Common myeloid progenitor, CD34-positive (primary cell): Measurements from ENCODE around the gene PCSK5.
A peak's percentile ranks its signal among the peaks of the same experiment; 100 is the strongest.

Experiments used
- CTCF ChIA-PET: fragments of 350-600 bp; sonication (Branson Sonifier 250); formaldehyde crosslinking; loops from one replicate; lab custom pipeline; 2021; ENCODE audit warnings: antibody characterized with exemption; lab: Charles Lee
- POLR2A ChIA-PET: fragments of 350-600 bp; sonication (Branson Sonifier 250); formaldehyde crosslinking; loops from one replicate; lab custom pipeline; 2021; ENCODE audit warnings: antibody characterized with exemption; lab: Charles Lee
- DNase-seq, 3 donors: peaks; one replicate each; pipeline versions ENCODE4 v3.0.0 to v3.0.0-alpha.2; 2013
- H3K27ac ChIP-seq, 2 experiments: 1 replicate in 1 of 2; 2 replicates in 1 of 2; pipeline ENCODE4 v1.7.0; 2013; ENCODE audit warnings: inconsistent platforms in 2 of 2, low read length in 2 of 2, mild to moderate bottlenecking in 2 of 2, low read depth in 1 of 2, moderate library complexity in 1 of 2; ENCODE audit not compliant: severe bottlenecking in 2 of 2, insufficient read depth in 1 of 2, poor library complexity in 1 of 2
- H3K27me3 ChIP-seq, 5 experiments: replicated peaks in 2 of 5; 1 replicate in 3 of 5; 2 replicates in 2 of 5; pipeline versions ENCODE4 v1.6.1 to v1.7.0; 2013; ENCODE audit warnings: low read length in 4 of 5, mild to moderate bottlenecking in 2 of 5, moderate library complexity in 2 of 5, inconsistent platforms in 1 of 5; ENCODE audit not compliant: insufficient read depth in 5 of 5, control insufficient read depth in 4 of 5
- H3K36me3 ChIP-seq, 4 experiments: 1 replicate in 2 of 4; 2 replicates in 2 of 4; pipeline versions ENCODE4 v1.6.1 to v1.7.0; 2013; ENCODE audit warnings: low read length in 3 of 4, control low read depth in 1 of 4, mild to moderate bottlenecking in 1 of 4; ENCODE audit not compliant: control insufficient read depth in 4 of 4, insufficient read depth in 4 of 4
- H3K4me1 ChIP-seq, 4 experiments: 1 replicate in 3 of 4; 2 replicates in 1 of 4; pipeline versions ENCODE4 v1.6.1 to v1.7.1; 2013; ENCODE audit warnings: low read length in 3 of 4, mild to moderate bottlenecking in 3 of 4, control low read depth in 1 of 4, inconsistent platforms in 1 of 4, moderate library complexity in 1 of 4; ENCODE audit not compliant: control insufficient read depth in 4 of 4, insufficient read depth in 4 of 4; ENCODE audit errors: control extremely low read depth in 1 of 4
- H3K4me3 ChIP-seq, 7 experiments: 1 replicate in 4 of 7; 2 replicates in 3 of 7; pipeline versions ENCODE4 v1.5.1 to v1.7.0; 2013; ENCODE audit warnings: mild to moderate bottlenecking in 7 of 7, low read length in 6 of 7, moderate library complexity in 6 of 7, inconsistent platforms in 2 of 7, low read depth in 2 of 7, control low read depth in 1 of 7; ENCODE audit not compliant: insufficient read depth in 4 of 7, control insufficient read depth in 1 of 7; ENCODE audit errors: extremely low read depth in 1 of 7
- H3K9me3 ChIP-seq, 5 experiments: 1 replicate in 4 of 5; 2 replicates in 1 of 5; pipeline versions ENCODE4 v1.6.1 to v1.7.1; 2013; ENCODE audit warnings: low read length in 4 of 5, mild to moderate bottlenecking in 2 of 5, inconsistent platforms in 1 of 5, low read depth in 1 of 5, moderate library complexity in 1 of 5; ENCODE audit not compliant: control insufficient read depth in 4 of 5, insufficient read depth in 2 of 5; ENCODE audit errors: control extremely low read depth in 1 of 5
- WGBS: methylation state at CpG from one replicate; pipeline ENCODE4 v1.1.5; 2013; ENCODE audit not compliant: insufficient coverage; 5-methylcytosine and 5-hydroxymethylcytosine counted together

The PCSK5 gene

GRCh38 chr9:75964427-75964826 is 74.0 kb downstream of the PCSK5 start:
- Histone ChIP-seq H3K27ac (no peak overlapping the region), H3K36me3 (no peaks in the 10 kb centered on the region), H3K4me3 (no peak overlapping the region), H3K9me3 (no peaks in the 10 kb centered on the region), H3K4me1 (no peaks in the 10 kb centered on the region), H3K27me3 (no peaks in the 10 kb centered on the region)
- ChIA-PET POLR2A (no interaction called here), CTCF (interaction anchor here (1.3 kb wide), 1 partner anchor 16 kb away, joined by 3 read pairs; no protein-coding TSS in a partner anchor)
- WGBS = 100% methylated on average over 1 of the region's 4 CpGs
- no peak for DNase-seq

- POLR2A ChIA-PET = no interaction called here
- H3K4me1 ChIP-seq = no peaks in the 10 kb centered on the region
- 100% methylated on average over 4 of the region's 4 CpGs for WGBS
- DNase-seq = no peak
- H3K27ac ChIP-seq = no peak overlapping the region
- no peaks in the 10 kb centered on the region for H3K27me3 ChIP-seq
- no peaks in the 10 kb centered on the region for H3K9me3 ChIP-seq
- CTCF ChIA-PET = no interaction called here
- no peak overlapping the region for H3K4me3 ChIP-seq
- H3K36me3 ChIP-seq = no peaks in the 10 kb centered on the region
Observed at GRCh38 chr9:75965231-75965630, 74.8 kb downstream of the PCSK5 start.

- DNase-seq = no peak
- Histone ChIP-seq H3K9me3 (no peaks in the 10 kb centered on the region), H3K4me1 (no peaks in the 10 kb centered on the region), H3K36me3 (no peaks in the 10 kb centered on the region), H3K4me3 (no peak overlapping the region), H3K27me3 (no peaks in the 10 kb centered on the region), H3K27ac (no peak overlapping the region)
- WGBS = 81% methylated on average over 3 of the region's 7 CpGs
- CTCF ChIA-PET = no interaction called here
- POLR2A ChIA-PET = no interaction called here
Observed at GRCh38 chr9:75967556-75967955, 77.1 kb downstream of the PCSK5 start.

GRCh38 chr9:75974016-75974766 is 83.7 kb downstream of the PCSK5 start:
- H3K9me3 ChIP-seq = no peaks in the 10 kb centered on the region
- 97% methylated on average over 14 of the region's 16 CpGs for WGBS

GRCh38 chr9:75975071-75975470 is 84.6 kb downstream of the PCSK5 start:
- ChIA-PET POLR2A (no interaction called here), CTCF (interaction anchor here (0.6 kb wide), 1 partner anchor 89 kb away, joined by 3 read pairs; no protein-coding TSS in a partner anchor)
- Histone ChIP-seq H3K27ac (no peak overlapping the region), H3K9me3 (no peaks in the 10 kb centered on the region), H3K4me3 (no peak overlapping the region), H3K4me1 (no peaks in the 10 kb centered on the region), H3K36me3 (no peaks in the 10 kb centered on the region), H3K27me3 (no peaks in the 10 kb centered on the region)
- DNase-seq = no peak
- 100% methylated on average over 1 of the region's 2 CpGs for WGBS

More at GRCh38 chr9:75974016-75974766, 83.7 kb downstream of the PCSK5 start:
- no peak overlapping the region for H3K4me3 ChIP-seq
- no peaks in the 10 kb centered on the region for H3K36me3 ChIP-seq
- no peak overlapping the region for H3K27ac ChIP-seq
- no peak for DNase-seq
- ChIA-PET CTCF (no interaction called here), POLR2A (no interaction called here)
- no peaks in the 10 kb centered on the region for H3K27me3 ChIP-seq
- H3K4me1 ChIP-seq = no peaks in the 10 kb centered on the region

- Histone ChIP-seq H3K4me3 (no peak overlapping the region), H3K4me1 (no peaks in the 10 kb centered on the region), H3K27ac (no peak overlapping the region), H3K9me3 (no peaks in the 10 kb centered on the region), H3K27me3 (no peaks in the 10 kb centered on the region), H3K36me3 (no peaks in the 10 kb centered on the region)
- DNase-seq = no peak
- ChIA-PET POLR2A (no interaction called here), CTCF (no interaction called here)
Observed at GRCh38 chr9:75976549-75976948, 86.1 kb downstream of the PCSK5 start.

- peak; percentile 19 to 38 (median 36) for DNase-seq
- Histone ChIP-seq H3K4me3 (no peak overlapping the region), H3K9me3 (no peaks in the 10 kb centered on the region), H3K4me1 (no peaks in the 10 kb centered on the region), H3K27me3 (no peaks in the 10 kb centered on the region), H3K36me3 (no peaks in the 10 kb centered on the region), H3K27ac (no peak overlapping the region)
- WGBS = 94% methylated on average over 4 of the region's 4 CpGs
- POLR2A ChIA-PET = interaction anchor here (0.6 kb wide), 1 partner anchor 15 kb away, joined by 4 read pairs; no protein-coding TSS in a partner anchor
- CTCF ChIA-PET = interaction anchor here (0.8 to 3.9 kb wide), 5 partner anchors 8 to 323 kb away, joined by 3 to 21 read pairs (median 5); no protein-coding TSS in a partner anchor
Observed at GRCh38 chr9:75979362-75979761, 88.9 kb downstream of the PCSK5 start.
